MM.1S (cell line): ENCODE data around the gene IGF1R.

Experiments used
- DNase-seq: peaks from one replicate; pipeline ENCODE4 v3.0.0-alpha.2; 2015
- H2AFZ ChIP-seq: fragments of 300-600 bp; sonication (generic); 2 replicates; pipeline ENCODE4 v1.6.0; 2016; ENCODE audit warnings: antibody characterized with exemption, low read length
- H3F3A ChIP-seq: fragments of 300-600 bp; sonication (generic); 2 replicates; pipeline ENCODE4 v1.6.1; 2016; ENCODE audit warnings: mild to moderate bottlenecking, antibody characterized with exemption, low read length, moderate library complexity, mixed read lengths; ENCODE audit not compliant: insufficient read depth
- H3K27ac ChIP-seq: fragments of 300-600 bp; sonication (generic); 2 replicates; pipeline ENCODE4 v1.5.1; 2016; ENCODE audit warnings: mild to moderate bottlenecking, low read length
- H3K27me3 ChIP-seq: fragments of 300-600 bp; sonication (generic); replicated peaks from 2 replicates; pipeline ENCODE4 v1.6.0; 2016; ENCODE audit warnings: low read length; ENCODE audit not compliant: insufficient read depth
- H3K36me3 ChIP-seq: fragments of 300-600 bp; sonication (generic); replicated peaks from 2 replicates; pipeline ENCODE4 v1.6.1; 2016; ENCODE audit warnings: mild to moderate bottlenecking, low read length, mixed read lengths; ENCODE audit not compliant: insufficient read depth
- H3K4me1 ChIP-seq: fragments of 300-600 bp; sonication (generic); 2 replicates; pipeline ENCODE4 v1.6.1; 2016; ENCODE audit warnings: low read length, mixed read lengths
- H3K4me2 ChIP-seq: fragments of 300-600 bp; sonication (generic); 2 replicates; pipeline ENCODE4 v1.6.0; 2016; ENCODE audit warnings: low read depth, low read length
- H3K4me3 ChIP-seq: fragments of 300-600 bp; sonication (generic); 2 replicates; pipeline ENCODE4 v1.5.1; 2016; ENCODE audit warnings: low read length, mixed read lengths
- H3K79me2 ChIP-seq: fragments of 300-600 bp; sonication (generic); 2 replicates; pipeline ENCODE4 v1.6.1; 2016; ENCODE audit warnings: mixed run types, low read length, mixed read lengths
- H3K9ac ChIP-seq: fragments of 300-600 bp; sonication (generic); 2 replicates; pipeline ENCODE4 v1.6.1; 2016; ENCODE audit warnings: low read length, mixed read lengths
- H3K9me2 ChIP-seq: fragments of 300-600 bp; sonication (generic); replicated peaks from 2 replicates; pipeline ENCODE4 v1.6.1; 2016; ENCODE audit warnings: mild to moderate bottlenecking, low read length, mixed read lengths; ENCODE audit not compliant: insufficient read depth
- H3K9me3 ChIP-seq: fragments of 300-600 bp; sonication (generic); replicated peaks from 2 replicates; pipeline ENCODE4 v1.6.1; 2016; ENCODE audit warnings: mild to moderate bottlenecking, low read length, mixed read lengths; ENCODE audit not compliant: insufficient read depth
- H4K20me1 ChIP-seq: fragments of 300-600 bp; sonication (generic); 2 replicates; pipeline ENCODE4 v1.6.1; 2016; ENCODE audit warnings: mild to moderate bottlenecking, low read length, moderate library complexity, mixed read lengths; ENCODE audit not compliant: insufficient read depth
- EZH2 ChIP-seq: fragments of 300-600 bp; sonication (generic); optimal IDR thresholded peaks from 2 replicates; pipeline ENCODE3; 2017; ENCODE audit warnings: low read depth, mild to moderate bottlenecking, antibody characterized with exemption, low read length, mixed read lengths
- EZH2phosphoT487 ChIP-seq: fragments of 300-600 bp; sonication (generic); IDR thresholded peaks from 2 replicates; pipeline ENCODE4 v1.6.1; 2018; ENCODE audit warnings: antibody characterized with exemption, low read length
- TF ChIP-seq, protein P1 (sequence below): fragments of 300-600 bp; sonication (generic); IDR thresholded peaks from 2 replicates; pipeline ENCODE4 v1.5.1; 2016; ENCODE audit warnings: antibody characterized with exemption, low read length, mixed read lengths

IGF1R gene

GRCh38 chr15:98713585-98714001 is 65.3 kb downstream of the IGF1R start:
- Histone ChIP-seq H3K27ac (peak overlapping the region; percentile 9; the same call in 1 of the 2 replicates), H2AFZ (no peak overlapping the region), H3K4me1 (peaks cover 17% of the 10 kb centered on the region), H3F3A (peaks cover 16% of the 10 kb centered on the region), H3K9me3 (no peaks in the 10 kb centered on the region), H3K4me2 (peak overlapping the region; percentile 50), H3K4me3 (no peak overlapping the region), H3K9me2 (no peaks in the 10 kb centered on the region), H3K27me3 (peaks cover 5% of the 10 kb centered on the region; the same call in 1 of the 2 replicates), H3K36me3 (no peaks in the 10 kb centered on the region), H3K79me2 (peaks cover 90% of the 10 kb centered on the region), H3K9ac (no peak overlapping the region), H4K20me1 (peaks cover 61% of the 10 kb centered on the region)
- peak; percentile 86 for DNase-seq
- TF ChIP-seq, protein P1, sequence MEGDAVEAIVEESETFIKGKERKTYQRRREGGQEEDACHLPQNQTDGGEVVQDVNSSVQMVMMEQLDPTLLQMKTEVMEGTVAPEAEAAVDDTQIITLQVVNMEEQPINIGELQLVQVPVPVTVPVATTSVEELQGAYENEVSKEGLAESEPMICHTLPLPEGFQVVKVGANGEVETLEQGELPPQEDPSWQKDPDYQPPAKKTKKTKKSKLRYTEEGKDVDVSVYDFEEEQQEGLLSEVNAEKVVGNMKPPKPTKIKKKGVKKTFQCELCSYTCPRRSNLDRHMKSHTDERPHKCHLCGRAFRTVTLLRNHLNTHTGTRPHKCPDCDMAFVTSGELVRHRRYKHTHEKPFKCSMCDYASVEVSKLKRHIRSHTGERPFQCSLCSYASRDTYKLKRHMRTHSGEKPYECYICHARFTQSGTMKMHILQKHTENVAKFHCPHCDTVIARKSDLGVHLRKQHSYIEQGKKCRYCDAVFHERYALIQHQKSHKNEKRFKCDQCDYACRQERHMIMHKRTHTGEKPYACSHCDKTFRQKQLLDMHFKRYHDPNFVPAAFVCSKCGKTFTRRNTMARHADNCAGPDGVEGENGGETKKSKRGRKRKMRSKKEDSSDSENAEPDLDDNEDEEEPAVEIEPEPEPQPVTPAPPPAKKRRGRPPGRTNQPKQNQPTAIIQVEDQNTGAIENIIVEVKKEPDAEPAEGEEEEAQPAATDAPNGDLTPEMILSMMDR: no peak
- TF ChIP-seq EZH2phosphoT487 (no peak), EZH2 (no peak)

GRCh38 chr15:98714922-98715321 is 66.6 kb downstream of the IGF1R start:
- no peaks in the 10 kb centered on the region for H3K9me2 ChIP-seq
- peaks cover 17% of the 10 kb centered on the region for H3K4me1 ChIP-seq
- no peak overlapping the region for H3K27ac ChIP-seq
- no peak overlapping the region for H3K9ac ChIP-seq
- peaks cover 90% of the 10 kb centered on the region for H3K79me2 ChIP-seq
- H2AFZ ChIP-seq: no peak overlapping the region
- TF ChIP-seq EZH2phosphoT487 (no peak), EZH2 (no peak)
- TF ChIP-seq, protein P1: no peak
- H3K27me3 ChIP-seq: peaks cover 5% of the 10 kb centered on the region; the same call in 1 of the 2 replicates
- no peaks in the 10 kb centered on the region for H3K9me3 ChIP-seq
- H4K20me1 ChIP-seq: peaks cover 64% of the 10 kb centered on the region
- no peak overlapping the region for H3K4me2 ChIP-seq
- H3K4me3 ChIP-seq: no peak overlapping the region
- H3F3A ChIP-seq: peaks cover 16% of the 10 kb centered on the region
- no peaks in the 10 kb centered on the region for H3K36me3 ChIP-seq
- DNase-seq: no peak

DNA sequence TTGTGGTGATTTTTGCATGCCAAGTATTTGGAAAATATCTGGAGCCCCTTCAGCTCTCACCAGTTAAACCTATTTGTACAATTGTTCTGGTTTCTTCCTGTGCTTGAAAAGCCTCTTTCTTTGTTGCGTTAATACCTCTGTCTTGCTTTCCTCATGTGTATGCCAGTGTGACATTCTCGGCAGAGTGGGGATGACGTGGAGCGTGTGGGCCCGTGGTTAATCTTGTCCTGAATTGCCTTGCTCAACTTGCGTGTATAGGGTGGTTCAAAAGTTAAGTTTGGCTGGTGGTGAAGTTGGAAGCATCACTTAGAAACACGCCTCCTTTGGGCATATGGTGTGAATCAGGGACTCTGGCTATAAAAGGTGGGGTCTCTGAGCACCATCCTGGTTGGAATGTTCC is 67.1 kb downstream of the IGF1R start:
- Histone ChIP-seq H3F3A (peaks cover 16% of the 10 kb centered on the region), H3K9ac (no peak overlapping the region), H3K27ac (no peak overlapping the region), H4K20me1 (peaks cover 69% of the 10 kb centered on the region), H3K4me2 (no peak overlapping the region), H3K9me2 (no peaks in the 10 kb centered on the region), H3K79me2 (peaks cover 91% of the 10 kb centered on the region), H3K9me3 (no peaks in the 10 kb centered on the region), H3K36me3 (no peaks in the 10 kb centered on the region), H3K27me3 (peaks cover 5% of the 10 kb centered on the region; the same call in 1 of the 2 replicates), H3K4me1 (peaks cover 17% of the 10 kb centered on the region), H3K4me3 (no peak overlapping the region), H2AFZ (no peak overlapping the region)
- TF ChIP-seq EZH2phosphoT487 (no peak), EZH2 (no peak)
- TF ChIP-seq, protein P1: no peak
- DNase-seq: no peak
